H9 (cell line): ENCODE data around the gene RIT2. TPM values are rescaled to one million over a fixed set of nuclear protein-coding genes. Genes with fewer than 3 reads are reported as not detected.

ENCODE experiments used
- DNase-seq: peaks from one replicate; pipeline ENCODE4 v3.0.0-alpha.2; 2017
- H2AFZ ChIP-seq: one replicate; pipeline ENCODE4 v1.6.1; 2013; ENCODE audit warnings: mild to moderate bottlenecking, low read length, control low read depth, moderate library complexity
- H2AK5ac ChIP-seq: 2 replicates; pipeline ENCODE4 v1.6.1; 2013; ENCODE audit warnings: low read length, control low read depth, mixed read lengths; ENCODE audit not compliant: insufficient read length
- H2BK120ac ChIP-seq: one replicate; pipeline ENCODE4 v1.6.1; 2013; ENCODE audit warnings: low read depth, mild to moderate bottlenecking, low read length, control low read depth, inconsistent platforms; ENCODE audit not compliant: poor library complexity, severe bottlenecking
- H2BK12ac ChIP-seq: 2 replicates; pipeline ENCODE4 v1.6.1; 2013; ENCODE audit warnings: low read length, control low read depth, mixed read lengths, low read depth; ENCODE audit not compliant: insufficient read length
- H2BK15ac ChIP-seq: 2 replicates; pipeline ENCODE4 v1.6.1; 2013; ENCODE audit warnings: low read depth, low read length, control low read depth
- H2BK20ac ChIP-seq: one replicate; pipeline ENCODE4 v1.6.1; 2013; ENCODE audit warnings: low read depth, mild to moderate bottlenecking, low read length, control low read depth, inconsistent platforms; ENCODE audit not compliant: poor library complexity, severe bottlenecking
- H2BK5ac ChIP-seq: 2 replicates; pipeline ENCODE4 v1.6.1; 2013; ENCODE audit warnings: low read length, control low read depth, mixed read lengths; ENCODE audit not compliant: insufficient read length
- H3K14ac ChIP-seq: 2 replicates; pipeline ENCODE4 v1.6.1; 2013; ENCODE audit warnings: low read length, control low read depth; ENCODE audit not compliant: insufficient read depth
- H3K18ac ChIP-seq: 2 replicates; pipeline ENCODE4 v1.6.1; 2013; ENCODE audit warnings: low read depth, mild to moderate bottlenecking, mixed read lengths, low read length, control low read depth; ENCODE audit not compliant: insufficient read length
- H3K23ac ChIP-seq: 2 replicates; pipeline ENCODE4 v1.6.1; 2013; ENCODE audit warnings: low read length, control low read depth, mixed read lengths, low read depth; ENCODE audit not compliant: insufficient read length
- H3K23me2 ChIP-seq: 2 replicates; pipeline ENCODE4 v1.6.1; 2013; ENCODE audit warnings: low read depth, mild to moderate bottlenecking, mixed read lengths, low read length, control low read depth; ENCODE audit not compliant: insufficient read length, poor library complexity, severe bottlenecking
- H3K27ac ChIP-seq: 2 replicates; pipeline ENCODE4 v1.5.1; 2013; ENCODE audit warnings: low read length, control low read depth, mixed read lengths, low read depth; ENCODE audit not compliant: insufficient read length
- H3K27me3 ChIP-seq: 2 replicates; pipeline ENCODE4 v1.6.1; 2013; ENCODE audit warnings: low read length, control low read depth, inconsistent platforms; ENCODE audit not compliant: insufficient read depth
- H3K4ac ChIP-seq: 2 replicates; pipeline ENCODE4 v1.6.1; 2013; ENCODE audit warnings: low read depth, mild to moderate bottlenecking, control low read depth, inconsistent platforms, low read length, moderate library complexity
- H3K4me1 ChIP-seq: 2 replicates; pipeline ENCODE4 v1.6.1; 2013; ENCODE audit warnings: low read length, control low read depth, inconsistent platforms; ENCODE audit not compliant: insufficient read depth
- H3K4me2 ChIP-seq: 2 replicates; pipeline ENCODE4 v1.6.1; 2013; ENCODE audit warnings: low read length, control low read depth, mixed read lengths; ENCODE audit not compliant: insufficient read length, insufficient read depth
- H3K56ac ChIP-seq: 2 replicates; pipeline ENCODE4 v1.6.1; 2013; ENCODE audit warnings: low read depth, mild to moderate bottlenecking, mixed read lengths, low read length, control low read depth; ENCODE audit not compliant: insufficient read length
- H3K79me1 ChIP-seq: 2 replicates; pipeline ENCODE4 v1.6.1; 2013; ENCODE audit warnings: low read depth, mild to moderate bottlenecking, moderate library complexity, low read length, control low read depth, inconsistent platforms; ENCODE audit not compliant: insufficient read depth, poor library complexity, severe bottlenecking
- H3K79me2 ChIP-seq: 2 replicates; pipeline ENCODE4 v1.6.1; 2013; ENCODE audit warnings: low read length, control low read depth, inconsistent platforms; ENCODE audit not compliant: insufficient read depth
- H3K9ac ChIP-seq: 2 replicates; pipeline ENCODE4 v1.6.1; 2013; ENCODE audit warnings: low read length, control low read depth, mixed read lengths; ENCODE audit not compliant: insufficient read length; ENCODE audit errors: extremely low read depth
- H3K9me3 ChIP-seq: one replicate; pipeline ENCODE4 v1.6.1; 2013; ENCODE audit warnings: low read depth, low read length, inconsistent platforms; ENCODE audit not compliant: control insufficient read depth
- H3T11ph ChIP-seq: one replicate; pipeline ENCODE4 v1.6.1; 2013; ENCODE audit warnings: mild to moderate bottlenecking, low read length, control low read depth, inconsistent platforms
- H4K20me1 ChIP-seq: one replicate; pipeline ENCODE4 v1.6.1; 2013; ENCODE audit not compliant: control insufficient read depth, insufficient read length, insufficient read depth
- H4K5ac ChIP-seq: 2 replicates; pipeline ENCODE4 v1.6.1; 2013; ENCODE audit warnings: low read depth, mild to moderate bottlenecking, mixed read lengths, low read length, control low read depth; ENCODE audit not compliant: insufficient read length
- H4K8ac ChIP-seq: replicated peaks from 2 replicates; pipeline ENCODE4 v1.6.1; 2013; ENCODE audit warnings: low read length, control low read depth, mixed read lengths, low read depth; ENCODE audit not compliant: insufficient read length
- H4K91ac ChIP-seq: 2 replicates; pipeline ENCODE4 v1.6.1; 2013; ENCODE audit warnings: low read depth, mild to moderate bottlenecking, moderate library complexity, mixed read lengths, low read length, control low read depth; ENCODE audit not compliant: insufficient read length
- H3K27ac Mint-ChIP-seq, 3 experiments: 2 replicates in 2 of 3; 3 replicates in 1 of 3; pipeline ENCODE4 v1.8.0; 2020 to 2021; ENCODE audit warnings: mixed read lengths in 3 of 3, mild to moderate bottlenecking in 1 of 3, moderate library complexity in 1 of 3
- H3K27me3 Mint-ChIP-seq: 2 replicates; pipeline ENCODE4 v1.8.0; 2021; ENCODE audit warnings: low read depth, mild to moderate bottlenecking, moderate library complexity, mixed read lengths
- H3K36me3 Mint-ChIP-seq, 3 experiments: 2 replicates in 2 of 3; 3 replicates in 1 of 3; pipeline ENCODE4 v1.8.0; 2020 to 2021; ENCODE audit warnings: low read depth in 3 of 3, mixed read lengths in 3 of 3; ENCODE audit not compliant: insufficient read depth in 1 of 3
- H3K4me1 Mint-ChIP-seq, 2 experiments: 2 replicates each; pipeline ENCODE4 v1.8.0; 2020; ENCODE audit warnings: mixed read lengths in 2 of 2
- H3K4me3 Mint-ChIP-seq, 2 experiments: 2 replicates in 1 of 2; 3 replicates in 1 of 2; pipeline ENCODE4 v1.8.0; 2020 to 2021; ENCODE audit warnings: mild to moderate bottlenecking in 2 of 2, mixed read lengths in 2 of 2, moderate library complexity in 1 of 2
- H3K9me3 Mint-ChIP-seq, 2 experiments: 2 replicates in 1 of 2; 3 replicates in 1 of 2; pipeline ENCODE4 v1.8.0; 2020; ENCODE audit warnings: mild to moderate bottlenecking in 2 of 2, mixed read lengths in 2 of 2, moderate library complexity in 1 of 2
- WGBS: extraction: QIAGEN DNeasy Blood & Tissue Kit; methylation state at CpG from one replicate; pipeline ENCODE4 v1.1.7; 2013; ENCODE audit warnings: missing lambda C conversion rate, low lambda C conversion rate, mixed read lengths; ENCODE audit not compliant: insufficient read length; ENCODE audit errors: extremely low coverage; 5-methylcytosine and 5-hydroxymethylcytosine counted together
- total RNA-seq: library from RNA; stranded (reverse); gene quantifications from 2 replicates; pipeline ENCODE4 v1.2.1, GENCODE V29; 2021
- TF ChIP-seq, protein P1 (sequence below): fragments of 200-600 bp; sonication (generic); conservative IDR thresholded peaks from 3 replicates; pipeline ENCODE4 v1.8.0; 2021; ENCODE audit warnings: antibody characterized with exemption, mild to moderate bottlenecking

Gene RIT2
- total RNA-seq, 1 experiment from 2014 or later, result 1.2 TPM

DNA sequence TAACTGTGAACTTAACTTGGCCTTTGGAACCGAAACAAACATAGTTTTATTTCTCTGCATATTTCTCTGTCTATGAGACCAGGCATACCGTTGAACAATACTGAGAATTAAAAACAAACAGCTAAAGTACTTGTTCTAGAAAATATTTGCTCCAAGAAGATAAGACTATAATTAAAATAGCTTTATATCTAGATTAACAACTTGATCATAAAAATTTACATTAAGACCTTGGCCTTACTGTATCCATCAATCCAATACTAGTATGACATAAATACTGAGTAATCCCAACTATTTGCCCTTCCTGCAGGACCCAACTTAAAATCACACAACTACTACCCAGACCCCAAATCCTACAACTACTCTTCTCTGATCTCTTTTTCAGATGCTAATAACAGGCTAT lies 260.9 kb downstream of the RIT2 start:
- Histone ChIP-seq H3K27me3 (no peaks in the 10 kb centered on the region), H2AK5ac (no peak overlapping the region), H2BK120ac (no peak overlapping the region), H4K8ac (no peak overlapping the region), H3K23ac (no peak overlapping the region), H2BK5ac (no peak overlapping the region), H3K4me1 (no peaks in the 10 kb centered on the region; the same call in 1 of the 2 replicates), H3T11ph (no peak overlapping the region), H3K18ac (no peak overlapping the region), H3K4ac (no peak overlapping the region), H3K4me2 (no peak overlapping the region), H3K79me2 (no peaks in the 10 kb centered on the region), H3K14ac (no peak overlapping the region), H2BK15ac (no peak overlapping the region), H3K23me2 (no peaks in the 10 kb centered on the region), H3K79me1 (no peaks in the 10 kb centered on the region), H3K9me3 (no peaks in the 10 kb centered on the region), H2AFZ (no peak overlapping the region), H2BK12ac (no peak overlapping the region), H3K9ac (no peak overlapping the region), H3K27ac (no peak overlapping the region), H4K20me1 (no peaks in the 10 kb centered on the region), H4K91ac (no peak overlapping the region), H3K56ac (no peak overlapping the region), H4K5ac (no peak overlapping the region), H2BK20ac (no peak overlapping the region)
- TF ChIP-seq, protein P1, sequence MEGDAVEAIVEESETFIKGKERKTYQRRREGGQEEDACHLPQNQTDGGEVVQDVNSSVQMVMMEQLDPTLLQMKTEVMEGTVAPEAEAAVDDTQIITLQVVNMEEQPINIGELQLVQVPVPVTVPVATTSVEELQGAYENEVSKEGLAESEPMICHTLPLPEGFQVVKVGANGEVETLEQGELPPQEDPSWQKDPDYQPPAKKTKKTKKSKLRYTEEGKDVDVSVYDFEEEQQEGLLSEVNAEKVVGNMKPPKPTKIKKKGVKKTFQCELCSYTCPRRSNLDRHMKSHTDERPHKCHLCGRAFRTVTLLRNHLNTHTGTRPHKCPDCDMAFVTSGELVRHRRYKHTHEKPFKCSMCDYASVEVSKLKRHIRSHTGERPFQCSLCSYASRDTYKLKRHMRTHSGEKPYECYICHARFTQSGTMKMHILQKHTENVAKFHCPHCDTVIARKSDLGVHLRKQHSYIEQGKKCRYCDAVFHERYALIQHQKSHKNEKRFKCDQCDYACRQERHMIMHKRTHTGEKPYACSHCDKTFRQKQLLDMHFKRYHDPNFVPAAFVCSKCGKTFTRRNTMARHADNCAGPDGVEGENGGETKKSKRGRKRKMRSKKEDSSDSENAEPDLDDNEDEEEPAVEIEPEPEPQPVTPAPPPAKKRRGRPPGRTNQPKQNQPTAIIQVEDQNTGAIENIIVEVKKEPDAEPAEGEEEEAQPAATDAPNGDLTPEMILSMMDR, result no peak
- WGBS, result no CpG with 5 or more reads among the region's 2 CpGs
- no peaks in the 10 kb centered on the region for H3K36me3 Mint-ChIP-seq
- peaks cover 10 to 14% of the 10 kb centered on the region in 2 experiments for H3K4me1 Mint-ChIP-seq
- no peaks in the 10 kb centered on the region for H3K9me3 Mint-ChIP-seq
- DNase-seq, result no peak
- H3K27me3 Mint-ChIP-seq, result no peaks in the 10 kb centered on the region
- H3K27ac Mint-ChIP-seq, result no peak overlapping the region
- H3K4me3 Mint-ChIP-seq, result no peak overlapping the region
